SH-SY5Y (cell line): ENCODE results near the gene LRRTM1.

Experiments
- GATA2 ChIP-seq: IDR thresholded peaks from 2 replicates; pipeline ENCODE4 v1.6.1; 2011; ENCODE audit warnings: mild to moderate bottlenecking, low read depth, low read length
- GATA3 ChIP-seq: IDR thresholded peaks from 2 replicates; pipeline ENCODE4 v1.6.1; 2011; ENCODE audit warnings: low read depth, mild to moderate bottlenecking, low read length, moderate library complexity

DNA sequence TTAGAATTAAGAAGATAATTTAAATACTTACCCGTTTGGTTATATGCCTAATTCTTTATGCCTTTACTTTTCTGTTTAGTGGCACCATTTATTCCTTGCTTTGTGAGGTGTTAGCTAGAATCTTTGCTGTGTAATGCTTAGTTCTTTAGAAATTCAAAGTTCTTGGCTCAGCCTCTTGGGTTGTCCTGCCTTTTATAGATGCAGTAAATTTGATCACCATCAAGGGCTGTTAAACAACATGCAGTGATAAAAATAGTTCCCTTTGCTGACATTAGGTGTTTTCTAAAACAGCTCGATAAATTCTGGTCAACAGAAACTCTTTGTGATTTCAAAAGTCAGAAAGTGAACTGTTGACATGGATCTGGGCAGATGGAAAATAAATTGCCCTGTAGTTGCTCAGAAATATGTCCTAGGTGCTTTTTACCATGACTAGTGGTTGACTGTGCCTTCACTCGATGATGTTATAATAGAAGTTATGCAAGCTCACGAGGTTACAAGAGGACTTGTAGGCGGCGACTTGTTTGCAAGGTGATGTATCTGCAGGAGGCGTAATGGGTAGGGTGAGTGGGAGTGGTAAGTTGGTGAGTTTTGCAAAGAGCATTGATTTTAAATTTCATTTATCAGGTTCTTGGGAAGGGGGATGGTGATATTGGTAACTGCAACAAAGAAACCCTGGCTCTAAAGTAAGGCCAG lies 52.1 kb downstream of the LRRTM1 start:
- TF ChIP-seq GATA2 (no peak), GATA3 (no peak)
